PFSK-1 (cell line): Measurements from ENCODE around the gene EDRF1.

Experiments used
- POLR2AphosphoS5 ChIP-seq: IDR thresholded peaks from 2 replicates; pipeline ENCODE4 v1.6.1; 2012; ENCODE audit warnings: low read depth, mild to moderate bottlenecking, control low read depth, low read length, moderate library complexity
- REST ChIP-seq, 2 experiments: IDR thresholded peaks; 2 replicates each; pipeline versions ENCODE4 v1.6.1 to v1.8.0; 2011 to 2012; ENCODE audit warnings: low read depth in 2 of 2, low read length in 2 of 2, control low read depth in 1 of 2, inconsistent platforms in 1 of 2, mild to moderate bottlenecking in 1 of 2, moderate library complexity in 1 of 2; ENCODE audit not compliant: insufficient read depth in 1 of 2
- SIN3A ChIP-seq: IDR thresholded peaks from 2 replicates; pipeline ENCODE4 v1.6.1; 2012; ENCODE audit warnings: mild to moderate bottlenecking, low read length, moderate library complexity, borderline replicate concordance; ENCODE audit not compliant: insufficient read depth
- TAF1 ChIP-seq: IDR thresholded peaks from 2 replicates; pipeline ENCODE4 v1.6.1; 2012; ENCODE audit warnings: low read length, control low read depth, borderline replicate concordance; ENCODE audit not compliant: insufficient read depth

- TF ChIP-seq SIN3A (no peak), TAF1 (no peak), POLR2AphosphoS5 (no peak), REST (IDR thresholded peaks at IDR 0.05; ENCODE audit: insufficient read depth in 1 of 2, low read depth in 2 of 2, low read length in 2 of 2) (no peak)
Observed at GRCh38 chr10:125768219-125768855, 48.8 kb downstream of the EDRF1 start.
